ENCODE measurements around the gene GCFC2.

The GCFC2 gene

GRCh38 chr2:75646583-75647425 is 63.9 kb downstream of the GCFC2 start, which contains the start of gene MRPL19:
Gene MRPL19, plus strand, starts transcription at chr2:75646783. Its CDS starts 25 bp downstream, at chr2:75646808.
- peak; percentile 95 for DNase-seq
- TF ChIP-seq CTCF (IDR thresholded peaks at IDR 0.05; ENCODE audit: low read depth, low read length) = no peak
- H3K36me3 ChIP-seq = peaks cover 38% of the 10 kb centered on the region
- H3K9me3 ChIP-seq (ENCODE audit: severe bottlenecking) = no peaks in the 10 kb centered on the region
- H3K27me3 ChIP-seq (ENCODE audit: insufficient read depth, low read depth, severe bottlenecking) = no peaks in the 10 kb centered on the region
- H3K4me3 ChIP-seq (ENCODE audit: low read depth, low read length) = peak within 1 kb of the TSS; percentile 93
- peak within 1 kb of the TSS; percentile 85 for H3K27ac ChIP-seq

GRCh38 chr2:75646090-75646582 is 64.6 kb downstream of the GCFC2 start:
- peaks cover 31% of the 10 kb centered on the region for H3K36me3 ChIP-seq
- no peak for TF ChIP-seq CTCF (IDR thresholded peaks at IDR 0.05; ENCODE audit: low read depth, low read length)
- peak overlapping the region; percentile 85 for H3K27ac ChIP-seq
- DNase-seq = no peak
- peak overlapping the region; percentile 93 for H3K4me3 ChIP-seq (ENCODE audit: low read depth, low read length)
- no peaks in the 10 kb centered on the region for H3K9me3 ChIP-seq (ENCODE audit: severe bottlenecking)
- no peaks in the 10 kb centered on the region for H3K27me3 ChIP-seq (ENCODE audit: insufficient read depth, low read depth, severe bottlenecking)

GRCh38 chr2:75645643-75646042 is 65.1 kb downstream of the GCFC2 start:
- Histone ChIP-seq H3K36me3 (peaks cover 26% of the 10 kb centered on the region), H3K27ac (no peak overlapping the region), H3K4me3 (ENCODE audit: low read depth, low read length) (no peak overlapping the region), H3K27me3 (ENCODE audit: insufficient read depth, low read depth, severe bottlenecking) (no peaks in the 10 kb centered on the region), H3K9me3 (ENCODE audit: severe bottlenecking) (no peaks in the 10 kb centered on the region)
- no peak for DNase-seq
- TF ChIP-seq CTCF (IDR thresholded peaks at IDR 0.05; ENCODE audit: low read depth, low read length) = no peak

- no peak for TF ChIP-seq CTCF (IDR thresholded peaks at IDR 0.05; ENCODE audit: low read depth, low read length)
- Histone ChIP-seq H3K36me3 (peaks cover 11% of the 10 kb centered on the region), H3K9me3 (ENCODE audit: severe bottlenecking) (no peaks in the 10 kb centered on the region), H3K4me3 (ENCODE audit: low read depth, low read length) (no peak overlapping the region), H3K27me3 (ENCODE audit: insufficient read depth, low read depth, severe bottlenecking) (no peaks in the 10 kb centered on the region), H3K27ac (no peak overlapping the region)
- DNase-seq = no peak
These were observed 66.7 kb downstream of the GCFC2 start for GRCh38 chr2:75643980-75644379.

- H3K4me3 ChIP-seq (ENCODE audit: low read depth, low read length) = no peak overlapping the region
- no peak overlapping the region for H3K27ac ChIP-seq
These were observed 69.1 kb downstream of the GCFC2 start for GRCh38 chr2:75641587-75641986.

More at GRCh38 chr2:75641587-75641986, 69.1 kb downstream of the GCFC2 start:
- no peak for TF ChIP-seq CTCF (IDR thresholded peaks at IDR 0.05; ENCODE audit: low read depth, low read length)
- no peaks in the 10 kb centered on the region for H3K27me3 ChIP-seq (ENCODE audit: insufficient read depth, low read depth, severe bottlenecking)
- H3K36me3 ChIP-seq = no peaks in the 10 kb centered on the region
- no peak for DNase-seq
- no peaks in the 10 kb centered on the region for H3K9me3 ChIP-seq (ENCODE audit: severe bottlenecking)

Measured in WERI-Rb-1 (cell line).